GM18508 (cell line): ENCODE data around the gene COL27A1.

Experiments used
- ATAC-seq: cut with Tn5 transposase; IDR thresholded peaks from one replicate; pipeline ENCODE4 v1.9.1; 2021; ENCODE audit warnings: moderate number of reproducible peaks; ENCODE audit not compliant: insufficient read depth, unreplicated experiment

The COL27A1 gene

GRCh38 chr9:114155263-114155994 is at the start of gene COL27A1:
TSS of gene COL27A1 (plus strand) at chr9:114155537. CDS start at chr9:114155951, 414 bp downstream.
- ATAC-seq, result no peak

DNA sequence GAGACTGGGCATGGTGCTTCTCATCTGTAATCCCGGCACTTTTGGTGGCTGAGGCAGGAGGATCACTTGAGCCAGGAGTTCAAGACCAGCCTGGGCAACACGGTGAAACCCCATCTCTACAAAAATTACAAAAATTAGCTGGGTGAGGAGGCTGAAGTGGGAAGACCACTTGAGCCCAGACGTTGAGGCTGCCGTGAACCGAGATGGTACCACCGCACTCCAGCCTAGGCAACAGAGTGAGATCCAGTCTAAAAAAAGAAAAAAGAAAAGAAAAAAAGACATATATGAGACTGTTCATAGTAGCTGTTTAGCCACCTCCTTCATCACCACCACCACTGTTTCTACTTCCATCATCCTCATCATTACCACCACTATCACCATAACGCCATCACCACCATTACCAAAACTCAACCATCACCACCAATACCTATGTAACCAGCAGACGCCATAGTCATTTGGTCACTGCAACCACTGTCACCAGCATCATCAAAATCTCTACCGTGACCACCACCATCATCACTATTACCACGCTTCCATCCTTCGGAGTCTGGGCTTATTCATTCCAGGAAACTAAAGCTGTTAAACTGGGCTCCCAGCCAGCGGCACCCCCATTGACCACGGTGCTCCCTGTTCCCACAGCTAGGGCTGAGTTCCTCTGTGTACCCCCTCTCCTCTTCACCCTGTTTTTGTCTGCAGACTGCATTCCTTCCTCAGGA is 47.9 kb upstream of the COL27A1 start:
- no peak for ATAC-seq

DNA sequence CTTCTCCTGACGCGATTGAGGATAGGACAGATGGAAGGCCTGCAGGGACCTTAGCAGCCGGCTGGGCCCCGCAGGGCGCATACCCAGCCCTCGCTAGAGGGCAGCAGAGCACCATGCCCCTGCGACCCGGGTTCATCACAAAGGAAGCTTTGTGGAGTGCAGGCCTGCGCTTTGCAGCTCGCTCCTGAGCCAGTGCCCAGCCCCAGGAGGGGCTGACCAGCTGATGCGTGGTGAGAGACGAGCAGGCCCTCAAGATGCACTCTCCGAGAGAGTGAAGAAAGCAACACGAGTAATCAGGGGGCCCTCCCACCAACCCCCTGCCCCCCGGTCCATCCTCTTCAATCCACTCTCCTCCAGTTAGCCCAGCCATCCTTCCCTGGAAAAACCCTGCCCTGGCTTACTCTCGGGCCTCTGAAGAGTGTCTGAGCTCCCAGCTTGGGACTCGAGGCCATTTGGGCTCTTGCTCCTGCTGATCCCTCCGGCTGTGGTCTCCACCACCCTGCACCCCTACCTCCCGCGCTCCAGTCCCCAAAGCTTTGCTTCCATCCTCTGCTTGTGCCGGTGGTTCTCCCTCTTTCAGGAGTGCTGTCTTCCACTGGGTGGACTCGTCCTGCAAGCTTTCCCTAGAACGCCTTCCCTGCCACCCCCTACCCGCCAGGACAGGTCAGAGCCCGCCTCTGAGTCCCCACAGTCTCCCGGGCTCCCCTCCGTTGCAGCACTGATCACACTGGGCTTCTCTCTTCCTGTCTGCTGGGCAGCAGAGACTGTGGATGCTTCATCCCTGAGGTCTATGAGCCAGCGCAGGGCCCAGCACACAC is 47.1 kb upstream of the COL27A1 start:
- no peak for ATAC-seq

- no peak for ATAC-seq
These were observed 46.2 kb upstream of the COL27A1 start for GRCh38 chr9:114109124-114109523.

GRCh38 chr9:114110180-114110579 is 45.2 kb upstream of the COL27A1 start:
- no peak for ATAC-seq

DNA sequence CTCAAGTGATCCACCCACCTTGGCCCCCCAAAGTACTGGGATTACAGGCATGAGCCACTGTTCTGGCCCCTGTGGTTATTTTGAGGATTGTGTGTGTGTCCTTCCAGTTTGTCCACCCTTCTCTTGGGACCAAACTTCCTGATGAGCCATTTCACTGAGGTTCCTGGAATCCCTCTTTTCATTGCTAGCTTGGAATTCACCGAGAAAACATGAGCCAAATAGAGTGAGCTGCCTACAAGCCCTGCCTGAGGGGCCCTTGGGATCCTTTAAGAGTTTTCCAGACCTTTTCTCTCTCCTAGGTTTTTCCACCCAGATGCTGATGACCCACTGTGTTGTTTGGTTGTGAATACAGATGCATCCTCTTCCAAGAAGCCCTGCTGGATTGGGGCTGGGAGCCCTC is 43.0 kb upstream of the COL27A1 start:
- ATAC-seq, result no peak

DNA sequence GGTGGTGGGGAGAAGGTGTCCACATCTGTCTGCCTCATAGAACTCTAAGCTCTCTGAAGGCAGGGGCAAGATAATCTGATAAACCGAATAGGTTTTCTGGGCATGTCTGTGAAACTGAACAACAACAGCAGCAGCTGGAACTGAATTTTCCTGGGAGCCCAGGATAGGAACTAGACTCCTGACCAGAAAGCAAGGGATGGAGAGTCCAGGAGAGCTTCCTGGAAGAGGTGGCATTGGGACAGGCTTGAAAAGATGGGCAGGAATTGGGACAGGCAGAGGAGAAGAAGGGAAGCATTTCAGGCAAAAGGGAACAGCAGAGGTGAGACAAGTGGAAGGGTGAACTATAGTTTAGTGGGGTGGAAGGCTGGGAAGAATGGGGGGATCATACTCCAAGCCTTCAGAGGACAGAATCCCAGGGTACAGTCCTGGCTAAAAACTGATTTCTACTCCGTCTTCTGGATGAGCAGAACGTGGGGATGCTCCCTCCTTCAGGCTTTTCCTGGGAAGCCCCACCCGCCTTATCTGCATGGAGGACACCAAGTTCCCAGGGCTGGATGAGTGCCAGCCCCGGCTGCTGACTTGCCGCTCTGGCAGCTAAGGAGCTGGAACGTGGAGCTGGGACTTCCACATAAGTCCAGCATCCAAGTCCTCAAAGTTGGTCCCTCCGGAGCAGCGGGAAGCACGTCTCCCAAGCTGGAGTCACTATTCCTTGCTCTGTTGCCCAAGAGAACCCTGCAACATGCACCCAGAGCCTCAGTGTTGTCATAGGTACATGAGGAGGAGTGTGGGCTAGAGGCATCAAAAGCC is 42.4 kb upstream of the COL27A1 start:
- ATAC-seq, result no peak

- ATAC-seq, result no peak
These were observed 41.0 kb upstream of the COL27A1 start for GRCh38 chr9:114114364-114114763.

- no peak for ATAC-seq
These were observed 39.6 kb upstream of the COL27A1 start for GRCh38 chr9:114115654-114116125.

- no peak for ATAC-seq
These were observed 39.1 kb upstream of the COL27A1 start for GRCh38 chr9:114116126-114116747.

DNA sequence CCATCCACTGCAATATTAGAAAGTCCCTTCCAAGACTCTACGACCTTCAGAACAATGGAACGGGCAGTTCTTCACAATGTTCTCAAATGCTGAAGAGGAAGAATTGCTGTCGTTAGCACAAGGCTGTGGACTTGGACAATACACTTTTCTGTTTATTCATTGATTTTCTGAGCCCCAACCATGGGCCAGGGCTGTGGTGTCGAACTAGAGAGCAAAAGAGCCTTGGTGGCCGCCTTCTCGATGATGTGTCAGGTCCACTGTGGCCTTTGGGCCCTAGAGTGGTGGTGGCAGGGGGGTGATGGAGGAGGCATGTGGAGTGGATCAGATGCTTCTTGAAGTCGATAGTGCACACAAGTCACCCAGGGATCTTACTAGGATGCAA is 37.7 kb upstream of the COL27A1 start:
- no peak for ATAC-seq

DNA sequence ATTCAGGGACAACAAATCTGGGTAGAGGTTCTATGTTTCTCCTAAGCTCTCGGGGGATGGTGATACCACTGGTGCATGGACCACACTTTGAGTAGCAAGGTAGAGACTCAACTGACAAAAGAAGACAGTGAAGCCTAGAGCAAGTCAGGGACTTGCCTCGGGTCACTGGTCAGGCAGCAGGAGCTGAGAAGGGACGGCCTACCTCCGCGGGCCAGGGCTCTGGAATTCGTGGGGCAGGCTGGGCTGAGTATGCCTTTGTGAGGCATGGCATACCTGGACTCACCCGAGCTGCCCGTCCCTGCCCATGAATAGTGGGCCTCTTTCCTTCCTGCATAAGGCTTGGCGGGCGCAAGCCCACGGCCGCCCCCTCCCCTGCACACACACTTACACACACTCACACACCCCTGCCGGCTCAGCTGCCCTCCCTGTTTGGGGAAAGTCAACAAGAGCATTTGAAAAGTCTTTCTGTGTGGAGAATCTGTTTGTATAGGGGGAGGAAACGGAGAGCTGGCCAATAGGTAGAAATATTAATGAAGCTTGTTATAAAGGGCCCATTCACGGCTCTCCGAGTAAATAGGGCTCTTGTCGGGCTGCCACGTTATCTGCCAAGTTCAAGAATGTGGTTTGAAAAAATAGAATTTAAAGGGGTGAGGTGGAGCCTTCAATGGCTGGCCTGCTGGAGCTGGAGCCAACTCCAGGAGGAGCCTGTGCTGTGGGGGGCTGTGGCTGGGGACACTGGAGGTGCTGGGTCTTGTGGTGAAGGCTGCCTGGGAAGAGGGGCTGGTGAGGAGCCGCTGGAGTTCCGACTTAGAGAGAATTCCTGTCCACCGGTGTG is 37.1 kb upstream of the COL27A1 start:
- no peak for ATAC-seq

GRCh38 chr9:114119242-114120191 is 35.8 kb upstream of the COL27A1 start:
- ATAC-seq, result no peak

GRCh38 chr9:114120192-114121014 is 34.9 kb upstream of the COL27A1 start:
- ATAC-seq, result no peak

- ATAC-seq, result no peak
These were observed 33.9 kb upstream of the COL27A1 start for GRCh38 chr9:114121227-114122135.
